NCI-H2227 (cell line): ENCODE results near the gene CORO1C.

ENCODE experiments used
- DNase-seq: peaks from one replicate; lab custom pipeline; 2025; ENCODE audit not compliant: unreplicated experiment; lab: John Stamatoyannopoulos, UW

The CORO1C gene

GRCh38 chr12:108653922-108654321, 77.4 kb downstream of the CORO1C start:
- no peak for DNase-seq

GRCh38 chr12:108653082-108653516, 78.2 kb downstream of the CORO1C start:
- no peak for DNase-seq

GRCh38 chr12:108650083-108650482, 81.2 kb downstream of the CORO1C start:
- no peak for DNase-seq

- DNase-seq = no peak
Measured at GRCh38 chr12:108649669-108650068, 81.6 kb downstream of the CORO1C start.

GRCh38 chr12:108649126-108649525, 82.2 kb downstream of the CORO1C start:
- DNase-seq = no peak

GRCh38 chr12:108648371-108648770, 82.9 kb downstream of the CORO1C start:
- DNase-seq = no peak

GRCh38 chr12:108647585-108648287, 83.6 kb downstream of the CORO1C start:
- DNase-seq = no peak

GRCh38 chr12:108646600-108647579, 84.4 kb downstream of the CORO1C start:
- no peak for DNase-seq

GRCh38 chr12:108645686-108646599, 85.4 kb downstream of the CORO1C start:
- DNase-seq = no peak

GRCh38 chr12:108644811-108645120, 86.6 kb downstream of the CORO1C start:
- no peak for DNase-seq

GRCh38 chr12:108643941-108644810, 87.1 kb downstream of the CORO1C start:
- DNase-seq = no peak

GRCh38 chr12:108642899-108643654, 88.2 kb downstream of the CORO1C start:
- no peak for DNase-seq

GRCh38 chr12:108642269-108642870, 88.9 kb downstream of the CORO1C start:
- no peak for DNase-seq

GRCh38 chr12:108641446-108642268, 89.7 kb downstream of the CORO1C start:
- no peak for DNase-seq

GRCh38 chr12:108640802-108641445, 90.4 kb downstream of the CORO1C start:
- peak; percentile 40 for DNase-seq

GRCh38 chr12:108638997-108639822, 92.1 kb downstream of the CORO1C start:
- DNase-seq = no peak
